Measurements from ENCODE around the gene GREM2.

- TF ChIP-seq SMC3 (conservative IDR thresholded peaks at IDR 0.05; ENCODE audit: poor library complexity) (no peak), CTCF (IDR thresholded peaks at IDR 0.05; ENCODE audit: poor library complexity, severe bottlenecking) (no peak), RAD21 (conservative IDR thresholded peaks at IDR 0.05) (no peak), EZH2 (IDR thresholded peaks at IDR 0.05; ENCODE audit: borderline replicate concordance, insufficient read depth, low read length, poor library complexity, severe bottlenecking) (no peak), EP300 (conservative IDR thresholded peaks at IDR 0.05; ENCODE audit: poor library complexity, severe bottlenecking) (no peak)
- TF ChIP-seq, protein P1, sequence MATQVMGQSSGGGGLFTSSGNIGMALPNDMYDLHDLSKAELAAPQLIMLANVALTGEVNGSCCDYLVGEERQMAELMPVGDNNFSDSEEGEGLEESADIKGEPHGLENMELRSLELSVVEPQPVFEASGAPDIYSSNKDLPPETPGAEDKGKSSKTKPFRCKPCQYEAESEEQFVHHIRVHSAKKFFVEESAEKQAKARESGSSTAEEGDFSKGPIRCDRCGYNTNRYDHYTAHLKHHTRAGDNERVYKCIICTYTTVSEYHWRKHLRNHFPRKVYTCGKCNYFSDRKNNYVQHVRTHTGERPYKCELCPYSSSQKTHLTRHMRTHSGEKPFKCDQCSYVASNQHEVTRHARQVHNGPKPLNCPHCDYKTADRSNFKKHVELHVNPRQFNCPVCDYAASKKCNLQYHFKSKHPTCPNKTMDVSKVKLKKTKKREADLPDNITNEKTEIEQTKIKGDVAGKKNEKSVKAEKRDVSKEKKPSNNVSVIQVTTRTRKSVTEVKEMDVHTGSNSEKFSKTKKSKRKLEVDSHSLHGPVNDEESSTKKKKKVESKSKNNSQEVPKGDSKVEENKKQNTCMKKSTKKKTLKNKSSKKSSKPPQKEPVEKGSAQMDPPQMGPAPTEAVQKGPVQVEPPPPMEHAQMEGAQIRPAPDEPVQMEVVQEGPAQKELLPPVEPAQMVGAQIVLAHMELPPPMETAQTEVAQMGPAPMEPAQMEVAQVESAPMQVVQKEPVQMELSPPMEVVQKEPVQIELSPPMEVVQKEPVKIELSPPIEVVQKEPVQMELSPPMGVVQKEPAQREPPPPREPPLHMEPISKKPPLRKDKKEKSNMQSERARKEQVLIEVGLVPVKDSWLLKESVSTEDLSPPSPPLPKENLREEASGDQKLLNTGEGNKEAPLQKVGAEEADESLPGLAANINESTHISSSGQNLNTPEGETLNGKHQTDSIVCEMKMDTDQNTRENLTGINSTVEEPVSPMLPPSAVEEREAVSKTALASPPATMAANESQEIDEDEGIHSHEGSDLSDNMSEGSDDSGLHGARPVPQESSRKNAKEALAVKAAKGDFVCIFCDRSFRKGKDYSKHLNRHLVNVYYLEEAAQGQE (IDR thresholded peaks at IDR 0.05; ENCODE audit: borderline replicate concordance) = no peak
These were observed 44.6 kb upstream of the GREM2 start for GRCh38 chr1:240656531-240656930.
